NOMO-1 treated with DMSO at 0.1 percent for 48 hours (cell line): ENCODE data around the gene FPR2.
"Not testable (repeated sequence)": the region's sequence is repeated elsewhere in the genome, so short reads cannot be mapped to it uniquely, and the experiment has no call there.

ENCODE experiments used
- DNase-seq: peaks from one replicate; lab custom pipeline; 2025; ENCODE audit not compliant: unreplicated experiment; lab: John Stamatoyannopoulos, UW

The FPR2 gene

DNA sequence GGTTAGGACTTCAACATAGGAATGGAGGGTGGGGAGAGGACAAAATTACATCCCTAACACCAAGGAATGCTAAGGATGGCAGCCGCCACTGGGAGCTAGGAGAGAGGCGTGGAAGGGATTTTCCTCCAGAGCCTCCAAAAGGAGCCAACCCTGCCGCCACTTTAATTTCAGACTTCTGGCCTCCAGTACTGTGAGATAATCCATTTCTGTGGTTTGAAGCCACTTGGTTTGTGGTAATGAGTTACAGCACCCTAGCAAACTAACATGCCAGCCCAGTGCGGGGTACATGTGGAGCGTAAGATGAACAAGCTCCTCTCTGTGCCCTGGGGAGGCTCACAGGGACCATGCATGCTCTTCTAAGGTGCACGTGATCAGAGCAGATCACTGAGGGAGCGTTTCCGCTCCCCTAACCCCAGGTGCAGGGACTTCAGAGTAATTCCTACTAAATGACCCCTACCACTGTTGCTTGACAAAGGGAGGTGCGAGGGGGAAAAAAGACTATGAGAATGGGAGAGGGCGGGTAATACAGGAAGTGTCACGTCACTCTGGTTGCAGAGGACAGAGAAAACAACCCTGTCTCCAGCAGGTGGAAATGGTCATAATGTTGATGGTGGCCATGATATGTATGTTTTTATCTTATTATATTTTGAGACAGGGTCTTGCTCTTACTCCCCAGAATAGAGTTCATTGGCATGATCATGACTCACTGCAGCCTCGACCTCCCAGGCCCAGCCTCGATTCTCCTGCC lies 21.3 kb upstream of the FPR2 start:
- no peak for DNase-seq

- peak; percentile 49 for DNase-seq
Measured at GRCh38 chr19:51740356-51740755, 20.6 kb upstream of the FPR2 start.

DNA sequence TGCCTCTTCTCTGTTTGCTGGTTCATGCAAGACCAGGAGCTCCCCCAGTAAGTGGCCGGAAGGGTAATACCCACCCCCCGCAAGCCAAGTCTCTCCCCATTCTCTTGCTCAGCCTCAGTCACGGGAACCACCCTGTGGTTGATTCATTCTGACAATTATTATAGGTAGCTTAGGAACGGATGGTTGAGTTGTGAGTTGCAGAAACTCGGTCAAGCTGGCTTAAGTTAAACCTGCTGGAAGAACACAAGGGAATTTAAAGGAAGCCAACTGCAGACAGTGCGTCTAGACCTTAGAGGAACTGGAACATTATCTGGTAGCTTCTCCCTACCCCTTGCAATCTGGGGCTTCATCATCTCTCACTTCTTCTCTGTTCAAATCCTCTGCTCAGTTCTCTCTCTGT lies 18.2 kb upstream of the FPR2 start:
- DNase-seq = peak; percentile 69

DNA sequence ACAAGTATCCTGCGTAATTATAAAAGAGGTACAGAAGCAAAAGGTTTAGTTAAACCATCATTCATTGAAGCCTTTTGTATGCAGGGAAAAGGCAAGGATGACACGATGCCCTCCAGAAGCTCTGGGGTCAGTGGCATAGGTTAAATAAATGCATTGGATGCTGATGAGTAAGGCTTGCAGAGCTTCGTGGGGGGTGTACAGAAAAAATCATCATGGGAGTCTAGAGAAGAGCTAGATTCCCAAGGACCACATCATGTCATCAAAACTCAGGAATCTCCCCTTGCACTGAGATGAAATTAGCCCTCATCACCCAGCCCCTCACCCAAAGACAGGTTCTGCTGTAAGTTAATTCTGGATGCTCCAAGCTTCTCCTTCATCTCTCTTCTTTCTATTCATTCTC lies 17.6 kb upstream of the FPR2 start:
- no peak for DNase-seq

GRCh38 chr19:51746731-51747130 lies 14.2 kb upstream of the FPR2 start:
- DNase-seq = no peak

GRCh38 chr19:51749979-51750378 lies 11.0 kb upstream of the FPR2 start:
- no peak for DNase-seq

DNA sequence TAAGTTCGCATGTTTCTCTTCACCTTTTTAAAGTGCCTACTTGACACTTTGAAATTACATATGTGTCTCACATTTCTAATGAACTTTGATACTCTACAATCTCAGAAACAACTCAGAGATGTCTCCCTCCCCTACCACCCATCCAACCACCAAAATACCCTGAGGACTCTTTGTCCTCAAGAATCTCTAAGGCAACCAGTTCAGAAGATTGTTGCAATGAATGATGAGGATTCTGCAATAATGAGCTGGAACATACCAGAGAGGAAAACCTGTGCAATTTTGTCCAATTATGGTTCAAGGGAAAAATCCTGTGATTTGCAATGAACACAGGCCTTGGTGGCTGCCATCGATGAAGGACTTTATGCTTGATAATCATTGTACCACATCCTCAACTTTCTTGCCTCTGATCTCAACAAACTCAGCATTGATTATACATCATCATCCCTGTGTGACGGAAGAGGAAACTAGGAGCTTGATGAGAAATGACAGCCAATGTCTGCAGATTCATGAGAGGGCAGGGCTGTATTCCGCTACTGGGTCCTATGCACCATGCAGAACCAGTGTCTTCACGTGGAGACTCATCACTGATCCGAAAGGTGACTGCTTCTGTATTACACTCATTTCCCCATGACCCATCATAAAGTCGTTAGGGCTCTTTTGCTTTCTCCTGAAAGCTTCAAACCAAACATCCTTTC lies 10.4 kb upstream of the FPR2 start:
- DNase-seq = peak; percentile 4

GRCh38 chr19:51751655-51752054 lies 9.3 kb upstream of the FPR2 start, which contains the start of gene FPR1:
FPR1 (minus strand) TSS chr19:51751878; CDS start chr19:51746994, 4,884 bp downstream.
- peak; percentile 98 for DNase-seq

DNA sequence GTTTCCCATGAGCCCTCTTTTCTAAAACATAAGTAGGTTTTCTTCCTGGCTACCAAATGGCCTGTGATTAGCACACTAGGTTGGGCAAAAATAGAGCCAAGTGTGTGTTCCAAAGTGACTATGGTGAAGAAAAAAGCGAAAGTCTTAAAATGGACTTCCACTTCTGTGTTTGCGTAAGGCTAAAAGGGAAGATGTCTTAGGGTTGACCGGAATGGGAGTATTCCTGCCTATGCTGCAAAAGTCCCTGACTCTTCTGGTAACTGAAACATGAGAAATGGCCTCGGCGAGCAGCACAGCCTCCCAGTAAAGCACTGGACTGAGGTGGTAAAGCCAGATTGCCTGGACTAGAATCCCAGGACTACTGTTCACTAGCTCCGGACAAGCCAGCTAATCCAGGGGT lies 6.9 kb upstream of the FPR2 start:
- peak; percentile 75 for DNase-seq

DNA sequence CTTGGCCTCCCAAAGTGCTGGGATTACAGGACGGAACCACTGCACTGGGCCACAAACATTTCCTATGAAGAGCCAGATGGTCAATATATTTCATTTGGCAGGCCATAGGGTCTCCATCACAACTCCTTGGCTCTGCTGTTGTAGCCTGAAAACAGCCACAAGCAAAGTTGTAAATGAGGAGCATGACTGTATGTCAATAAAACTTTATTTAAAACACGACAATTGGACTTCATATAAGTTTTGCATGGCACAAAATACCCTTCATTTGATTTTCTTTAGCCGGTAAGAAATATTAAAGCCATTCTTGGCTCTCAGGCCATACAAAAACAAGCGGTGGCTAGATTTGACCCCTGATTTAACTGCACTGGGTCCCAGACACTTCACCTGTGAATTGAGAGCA lies 6.2 kb upstream of the FPR2 start:
- DNase-seq = no peak

DNA sequence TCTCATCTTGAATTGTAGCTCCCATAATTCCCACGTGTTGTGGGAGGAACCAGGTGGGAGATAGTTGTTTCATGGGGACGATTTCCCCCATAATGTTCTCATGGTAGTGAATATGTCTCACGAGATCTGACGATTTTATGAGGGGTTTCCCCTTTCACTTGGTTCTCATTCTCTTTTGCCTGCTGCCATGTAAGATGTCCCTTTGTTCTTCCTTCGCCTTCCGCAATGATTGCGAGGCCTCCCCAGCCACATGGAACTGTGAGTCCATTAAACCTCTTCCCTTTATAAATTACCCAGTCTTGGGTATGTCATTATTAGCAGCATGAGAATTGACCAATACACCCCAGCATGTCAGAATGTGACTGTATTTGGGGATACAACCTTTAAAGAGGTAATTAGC lies 5.4 kb upstream of the FPR2 start:
- no peak for DNase-seq

- DNase-seq = no peak
Measured at GRCh38 chr19:51761696-51762095, 716 bp downstream of the FPR2 start.

- DNase-seq = peak; percentile 61
Measured at GRCh38 chr19:51765086-51765485, 4.1 kb downstream of the FPR2 start.

GRCh38 chr19:51766461-51766860 lies 5.5 kb downstream of the FPR2 start:
- DNase-seq = no peak

DNA sequence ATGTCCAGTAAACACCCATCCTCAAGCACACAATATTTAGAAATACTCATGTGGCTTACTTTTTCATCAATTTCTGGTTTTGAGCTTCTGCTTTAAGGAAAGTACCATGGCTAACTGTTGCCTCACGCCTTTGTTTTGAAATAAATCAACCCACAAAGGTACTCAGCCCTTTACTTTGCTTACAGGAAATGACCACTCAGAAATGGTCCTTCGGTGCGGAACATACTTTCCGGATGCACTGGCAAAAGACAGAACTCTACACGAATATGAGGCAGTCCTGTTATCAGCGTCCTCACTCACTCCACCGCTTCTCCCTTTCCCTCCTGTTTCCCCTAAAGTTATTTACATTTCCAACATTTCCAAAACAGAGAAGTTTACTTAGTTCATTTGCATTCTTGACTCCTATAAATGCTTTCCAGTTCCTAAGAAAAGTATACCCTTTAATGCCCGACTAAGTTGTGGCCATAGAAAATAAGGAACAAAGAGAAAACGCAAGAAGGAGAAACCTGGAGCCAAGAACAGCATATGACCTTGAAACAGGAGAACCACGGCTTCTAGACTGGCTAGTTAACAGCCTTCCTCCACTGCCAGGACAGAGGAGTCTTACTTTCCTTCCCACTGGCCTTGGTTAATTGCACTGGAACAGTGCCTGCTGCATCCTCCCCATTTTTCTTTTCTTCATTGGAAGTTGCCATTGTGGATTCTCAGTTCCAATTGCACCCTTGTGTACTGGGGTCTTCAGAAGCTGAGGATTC lies 10.6 kb downstream of the FPR2 start:
- DNase-seq = peak; percentile 95

- DNase-seq = peak; percentile 20
Measured at GRCh38 chr19:51772977-51773376, 12.0 kb downstream of the FPR2 start.

DNA sequence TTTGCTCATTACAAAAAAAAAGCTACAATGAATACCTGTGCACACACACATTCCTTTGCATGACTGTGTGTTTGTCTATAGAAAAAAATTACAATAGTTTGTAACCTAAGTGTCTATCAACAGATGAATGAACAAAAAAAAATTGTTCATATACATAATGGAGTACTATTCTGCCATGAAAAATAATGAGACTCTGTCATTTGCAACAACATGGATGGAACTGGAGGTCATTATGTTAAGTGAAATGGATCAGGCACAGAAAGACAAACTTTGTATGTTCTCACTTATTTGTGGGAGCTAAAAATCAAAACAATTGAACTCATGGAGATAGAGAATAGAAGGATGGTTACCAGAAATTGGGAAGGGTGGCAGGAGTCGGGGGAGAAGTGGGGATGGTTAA lies 15.6 kb downstream of the FPR2 start:
- not testable (repeated sequence) for DNase-seq

DNA sequence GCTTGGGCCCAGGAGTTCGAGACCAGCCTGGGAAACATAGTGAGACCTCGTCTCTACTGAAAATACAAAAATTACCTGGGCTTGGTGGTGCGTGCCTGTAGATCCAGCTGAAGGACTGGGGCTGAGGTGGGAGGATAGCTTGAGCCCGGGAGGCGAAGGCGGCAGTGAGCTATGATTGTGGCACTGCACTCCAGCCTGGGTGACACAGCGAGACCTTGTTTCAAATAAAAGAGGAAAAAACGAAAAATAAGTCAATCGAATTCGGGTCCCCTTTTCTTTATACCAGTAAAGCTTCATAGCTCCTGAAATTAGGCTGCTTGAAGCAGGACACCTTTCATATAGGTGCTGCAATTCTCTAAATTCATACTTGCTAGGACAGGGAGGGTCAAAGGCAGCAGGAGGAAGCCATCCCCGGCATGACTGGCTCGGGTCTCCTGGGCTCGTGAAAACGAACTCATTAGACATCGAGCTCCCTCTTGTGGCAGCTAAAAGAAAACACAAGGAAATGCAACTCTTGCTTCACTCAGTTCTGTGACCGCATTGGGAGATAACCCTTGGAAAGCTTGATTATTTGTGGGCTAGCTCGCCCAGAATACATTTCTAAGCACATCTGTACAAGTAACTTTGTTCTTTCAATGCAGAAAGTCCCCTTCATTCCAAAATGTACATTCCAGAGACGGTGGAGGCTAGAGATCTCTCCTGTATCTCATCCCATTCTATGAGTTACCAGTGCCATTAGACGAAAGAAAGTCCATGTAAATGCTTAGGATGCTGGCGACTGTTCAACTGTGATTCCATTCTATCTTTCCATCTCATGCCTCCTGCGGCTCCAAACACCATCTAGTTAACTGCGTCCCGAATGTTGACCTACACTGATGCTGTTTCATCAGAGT lies 16.8 kb downstream of the FPR2 start:
- DNase-seq = peak; percentile 77

DNA sequence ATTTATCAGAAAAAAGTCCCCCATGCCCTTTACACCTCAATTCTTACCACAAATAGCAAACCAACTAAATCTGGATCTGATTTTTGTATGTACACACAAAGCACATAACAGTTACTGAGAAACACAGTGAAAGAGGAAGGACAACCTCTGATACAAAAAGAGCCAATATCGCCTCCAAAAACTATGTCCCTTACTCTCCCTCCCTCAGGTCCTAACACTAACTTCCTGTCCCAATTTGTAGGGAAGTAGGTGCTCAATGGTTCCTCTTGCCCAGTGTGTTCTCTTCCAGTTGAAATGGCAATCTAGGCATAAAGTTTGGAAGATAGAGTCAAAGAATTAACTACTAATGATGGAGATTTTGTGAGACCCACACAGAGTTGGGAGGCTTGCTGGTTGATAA lies 18.2 kb downstream of the FPR2 start:
- no peak for DNase-seq

- DNase-seq = no peak
Measured at GRCh38 chr19:51779703-51780102, 18.7 kb downstream of the FPR2 start.

DNA sequence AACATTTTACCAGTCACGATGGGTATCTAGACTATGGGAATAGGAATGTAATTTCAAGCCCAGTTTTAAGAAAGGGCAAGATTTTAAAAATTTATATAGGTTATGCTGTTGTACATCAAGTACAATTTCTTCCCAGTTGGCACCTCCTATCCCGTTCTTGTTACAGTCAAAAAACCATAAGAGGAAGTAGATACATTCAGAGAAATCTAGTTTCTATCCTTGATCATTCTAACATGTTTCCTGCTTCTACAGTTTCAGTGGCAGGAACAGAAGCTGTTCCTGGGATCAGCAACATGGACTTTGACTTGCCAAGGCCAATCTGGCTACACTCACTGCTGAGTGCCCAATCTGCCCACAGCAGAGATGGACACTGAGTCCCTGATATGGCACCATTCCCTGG lies 19.3 kb downstream of the FPR2 start:
- DNase-seq = peak; percentile 43
